ENCODE results near the gene LDLRAD3.

Gene LDLRAD3

DNA sequence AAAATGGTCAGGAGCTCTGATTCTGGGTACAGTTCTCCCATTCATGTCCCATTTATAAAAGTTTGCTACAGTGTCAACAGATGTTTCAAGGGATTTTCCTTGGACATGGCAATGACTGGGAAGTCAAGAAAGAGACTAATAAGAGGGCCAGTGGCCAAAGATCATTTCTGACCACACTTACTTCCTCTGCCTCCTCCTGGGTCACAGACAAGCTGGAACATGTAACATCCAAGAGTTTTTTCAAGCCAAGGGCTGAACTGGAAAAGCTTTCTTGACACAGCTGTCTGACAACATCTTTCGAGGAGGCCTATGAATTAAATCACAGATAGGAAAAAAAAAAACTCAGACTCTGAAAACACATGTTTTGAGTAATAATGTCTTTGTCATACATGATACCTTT, 336.7 kb downstream of the LDLRAD3 start:
- peak; percentile 48 for DNase-seq (ENCODE audit: low read depth)
- TF ChIP-seq, protein P1, sequence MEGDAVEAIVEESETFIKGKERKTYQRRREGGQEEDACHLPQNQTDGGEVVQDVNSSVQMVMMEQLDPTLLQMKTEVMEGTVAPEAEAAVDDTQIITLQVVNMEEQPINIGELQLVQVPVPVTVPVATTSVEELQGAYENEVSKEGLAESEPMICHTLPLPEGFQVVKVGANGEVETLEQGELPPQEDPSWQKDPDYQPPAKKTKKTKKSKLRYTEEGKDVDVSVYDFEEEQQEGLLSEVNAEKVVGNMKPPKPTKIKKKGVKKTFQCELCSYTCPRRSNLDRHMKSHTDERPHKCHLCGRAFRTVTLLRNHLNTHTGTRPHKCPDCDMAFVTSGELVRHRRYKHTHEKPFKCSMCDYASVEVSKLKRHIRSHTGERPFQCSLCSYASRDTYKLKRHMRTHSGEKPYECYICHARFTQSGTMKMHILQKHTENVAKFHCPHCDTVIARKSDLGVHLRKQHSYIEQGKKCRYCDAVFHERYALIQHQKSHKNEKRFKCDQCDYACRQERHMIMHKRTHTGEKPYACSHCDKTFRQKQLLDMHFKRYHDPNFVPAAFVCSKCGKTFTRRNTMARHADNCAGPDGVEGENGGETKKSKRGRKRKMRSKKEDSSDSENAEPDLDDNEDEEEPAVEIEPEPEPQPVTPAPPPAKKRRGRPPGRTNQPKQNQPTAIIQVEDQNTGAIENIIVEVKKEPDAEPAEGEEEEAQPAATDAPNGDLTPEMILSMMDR (IDR thresholded peaks at IDR 0.05; ENCODE audit: insufficient read depth, low read depth, low read length, missing control alignments) = no peak
- no peak overlapping the region for H3K4me3 ChIP-seq (ENCODE audit: low read length)
